HG03457 (cell line): Measurements from ENCODE around the gene KLHL25.
A peak's percentile ranks its signal among the peaks of the same experiment; 100 is the strongest.

ENCODE experiments used
- ATAC-seq: cut with Tn5 transposase; IDR thresholded peaks from one replicate; pipeline ENCODE4 v1.9.1; 2021; ENCODE audit warnings: moderate number of reproducible peaks; ENCODE audit not compliant: unreplicated experiment

Gene KLHL25

DNA sequence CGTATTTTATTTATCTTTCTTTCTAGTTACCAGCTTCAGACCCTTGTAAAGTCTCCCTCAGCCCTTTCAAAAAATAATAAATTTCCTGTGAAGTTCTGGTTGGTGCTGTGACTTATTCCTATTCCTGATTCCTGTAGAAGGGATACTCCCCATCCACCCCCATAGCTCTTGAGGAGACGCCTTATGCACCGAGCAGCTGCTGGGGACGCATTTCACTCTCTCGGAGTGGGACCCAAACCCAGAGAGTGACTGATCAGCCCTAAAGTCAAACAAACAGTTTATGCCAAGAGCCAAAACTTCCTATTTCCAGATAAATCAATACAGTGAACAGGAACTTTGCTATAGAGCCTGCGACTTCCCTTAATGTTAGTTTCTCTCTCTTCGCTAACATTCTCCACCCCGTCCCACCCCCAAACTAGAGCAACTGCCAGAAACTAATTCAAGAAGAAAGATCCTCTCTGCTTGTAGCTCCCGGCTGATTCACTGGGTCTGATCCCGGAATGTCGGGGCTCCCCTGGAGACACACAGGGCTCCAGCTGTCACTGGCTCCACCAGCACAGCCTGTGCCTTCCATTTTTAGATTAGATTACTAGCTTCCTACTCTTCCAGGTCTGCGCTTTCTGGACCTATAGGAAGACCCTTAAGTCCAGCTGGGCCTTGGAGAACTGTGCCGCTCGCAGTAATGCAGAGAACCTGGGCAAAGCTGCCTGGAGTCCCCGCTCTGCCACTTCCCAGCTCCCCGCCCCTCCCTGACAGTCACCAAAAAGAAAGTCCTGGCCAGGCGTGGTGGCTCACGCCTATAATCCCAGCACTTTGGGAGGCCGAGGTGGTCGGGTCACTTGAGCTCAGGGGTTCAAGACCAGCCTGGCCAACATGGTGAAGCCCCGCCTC is 45.2 kb downstream of the KLHL25 start:
- no peak for ATAC-seq

- ATAC-seq: no peak
These were observed 46.0 kb downstream of the KLHL25 start for GRCh38 chr15:85748729-85749128.

DNA sequence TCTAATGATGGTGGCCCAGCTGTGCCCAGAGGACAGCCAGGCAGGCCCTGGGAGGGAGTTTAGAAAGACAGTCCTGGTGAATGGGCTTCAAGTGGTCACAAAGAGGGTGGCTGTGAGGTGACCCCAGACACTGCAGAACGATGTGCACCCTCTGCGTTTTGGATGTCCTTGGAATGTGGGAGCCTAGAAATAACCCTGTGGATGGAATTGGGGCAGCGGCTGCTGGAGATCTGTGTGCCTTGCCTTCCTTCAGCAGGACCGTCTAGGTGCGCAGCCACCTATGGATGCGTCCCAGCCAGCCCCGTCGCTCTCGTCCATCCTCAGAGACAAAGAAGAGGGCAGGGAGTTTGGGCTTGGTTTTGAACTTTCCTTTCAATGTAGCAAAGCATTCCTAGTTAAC is 46.5 kb downstream of the KLHL25 start:
- ATAC-seq: no peak

GRCh38 chr15:85746641-85747040 is 48.1 kb downstream of the KLHL25 start:
- ATAC-seq: no peak

DNA sequence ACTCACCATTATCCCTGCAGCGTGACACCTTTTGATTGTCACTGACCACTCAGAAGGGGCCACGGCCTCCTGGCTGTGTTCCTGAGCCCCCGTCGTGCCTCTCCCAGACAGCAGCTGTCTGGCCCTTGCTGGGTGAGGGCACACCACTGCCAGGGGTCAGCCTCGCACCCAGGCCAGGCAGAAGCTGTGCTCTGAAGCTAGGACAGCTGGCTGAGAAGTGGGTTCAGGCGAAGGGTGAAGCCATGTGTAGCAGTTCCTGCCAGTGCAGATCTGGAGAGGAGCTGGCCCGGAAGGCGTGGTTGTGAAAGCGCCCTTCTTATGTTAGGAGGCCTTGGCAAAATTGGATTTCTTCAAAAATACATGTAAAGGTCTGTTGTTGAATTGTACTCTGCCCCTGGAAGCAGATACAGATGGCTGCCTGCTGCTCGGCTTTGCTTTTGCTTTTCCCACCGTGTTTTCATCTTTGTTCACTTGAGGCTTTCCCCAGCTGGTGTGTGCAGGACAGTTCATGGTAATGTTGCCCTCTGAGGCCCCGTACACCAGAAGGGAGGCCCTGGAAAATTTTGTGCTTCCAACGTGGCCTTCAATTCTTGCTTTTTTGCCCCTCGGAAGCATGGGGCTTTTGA is 49.1 kb downstream of the KLHL25 start:
- no peak for ATAC-seq

GRCh38 chr15:85745023-85745422 is 49.7 kb downstream of the KLHL25 start:
- no peak for ATAC-seq

GRCh38 chr15:85744579-85744978 is 50.1 kb downstream of the KLHL25 start:
- ATAC-seq: no peak

DNA sequence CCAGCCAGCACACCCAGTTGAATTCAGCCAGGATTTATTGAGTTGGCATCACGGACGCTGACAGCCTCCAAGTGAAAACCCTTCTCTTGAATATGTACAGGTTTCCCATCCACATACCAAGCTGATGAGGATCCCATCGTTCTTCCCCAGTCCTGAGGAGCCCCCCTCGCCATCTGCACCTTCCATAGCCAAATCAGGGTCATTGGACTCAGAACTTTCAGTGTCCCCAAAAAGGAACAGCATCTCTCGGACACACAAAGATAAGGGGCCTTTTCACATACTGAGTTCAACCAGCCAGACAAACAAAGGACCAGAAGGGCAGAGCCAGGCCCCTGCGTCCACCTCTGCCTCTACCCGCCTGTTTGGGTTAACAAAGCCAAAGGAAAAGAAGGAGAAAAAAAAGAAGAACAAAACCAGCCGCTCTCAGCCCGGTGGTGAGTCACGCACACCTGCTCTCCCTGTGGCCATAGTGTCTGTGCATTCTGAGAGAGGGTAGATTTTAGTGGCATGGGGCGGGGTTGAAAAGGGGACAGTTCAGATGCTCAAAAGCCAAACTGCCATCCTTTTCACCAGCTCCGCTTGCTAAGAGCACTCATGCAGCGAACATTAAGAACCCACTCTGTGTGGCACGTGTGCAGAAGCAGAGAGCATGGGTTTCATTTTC is 51.2 kb downstream of the KLHL25 start:
- no peak for ATAC-seq

DNA sequence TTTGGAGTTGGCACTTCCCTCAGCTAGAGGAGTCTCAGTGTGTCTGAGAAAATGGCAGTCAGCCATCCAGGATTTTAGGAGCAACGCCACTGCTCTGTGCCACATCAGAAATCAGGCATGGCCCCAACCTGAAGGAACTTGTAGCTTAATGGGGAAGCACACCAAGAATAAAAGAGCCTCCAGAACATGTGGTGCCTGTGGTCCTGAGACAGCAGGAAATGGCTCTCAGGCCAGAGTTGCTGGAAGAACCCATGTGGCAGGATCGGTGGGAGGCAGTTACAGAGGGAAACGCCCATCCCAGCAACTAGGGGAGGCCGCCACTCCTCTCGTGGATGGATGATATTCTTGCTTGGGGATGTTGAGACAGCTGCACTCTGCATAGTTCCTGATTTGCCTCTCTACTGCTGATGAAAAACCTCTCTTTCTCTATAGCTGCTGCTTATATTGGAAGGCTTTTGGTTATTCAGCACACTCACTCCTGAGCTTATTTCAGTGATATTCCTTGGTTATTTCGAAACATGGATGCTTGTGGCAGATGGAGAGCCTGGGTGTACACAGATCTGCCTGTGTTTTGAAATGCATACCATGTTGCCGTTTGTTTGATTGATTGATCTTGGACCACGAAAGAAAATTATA is 52.4 kb downstream of the KLHL25 start:
- no peak for ATAC-seq

- ATAC-seq: no peak
These were observed 53.1 kb downstream of the KLHL25 start for GRCh38 chr15:85741662-85742061.

GRCh38 chr15:85741021-85741421 is 53.7 kb downstream of the KLHL25 start:
- ATAC-seq: no peak

GRCh38 chr15:85737061-85737460 is 57.7 kb downstream of the KLHL25 start:
- ATAC-seq: no peak

DNA sequence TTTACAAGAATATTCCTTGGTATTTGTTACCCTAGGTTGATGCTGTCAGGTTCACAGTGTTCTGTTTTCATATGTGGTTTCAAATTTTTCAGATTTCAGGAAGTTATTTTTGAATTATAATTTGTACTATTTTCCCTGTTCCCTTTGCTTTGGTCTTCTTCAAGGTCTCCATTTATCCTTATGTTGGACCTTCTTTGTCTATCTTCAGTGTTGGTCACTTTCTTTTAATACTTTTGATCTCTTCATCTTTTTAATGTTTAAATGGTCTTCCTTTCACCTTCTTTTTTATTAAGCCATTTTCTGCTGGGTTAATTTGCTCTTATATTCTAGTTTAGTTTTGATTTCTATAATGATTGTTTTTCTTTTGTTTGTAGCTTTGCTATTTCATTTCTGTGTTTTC is 61.3 kb downstream of the KLHL25 start:
- ATAC-seq: no peak

DNA sequence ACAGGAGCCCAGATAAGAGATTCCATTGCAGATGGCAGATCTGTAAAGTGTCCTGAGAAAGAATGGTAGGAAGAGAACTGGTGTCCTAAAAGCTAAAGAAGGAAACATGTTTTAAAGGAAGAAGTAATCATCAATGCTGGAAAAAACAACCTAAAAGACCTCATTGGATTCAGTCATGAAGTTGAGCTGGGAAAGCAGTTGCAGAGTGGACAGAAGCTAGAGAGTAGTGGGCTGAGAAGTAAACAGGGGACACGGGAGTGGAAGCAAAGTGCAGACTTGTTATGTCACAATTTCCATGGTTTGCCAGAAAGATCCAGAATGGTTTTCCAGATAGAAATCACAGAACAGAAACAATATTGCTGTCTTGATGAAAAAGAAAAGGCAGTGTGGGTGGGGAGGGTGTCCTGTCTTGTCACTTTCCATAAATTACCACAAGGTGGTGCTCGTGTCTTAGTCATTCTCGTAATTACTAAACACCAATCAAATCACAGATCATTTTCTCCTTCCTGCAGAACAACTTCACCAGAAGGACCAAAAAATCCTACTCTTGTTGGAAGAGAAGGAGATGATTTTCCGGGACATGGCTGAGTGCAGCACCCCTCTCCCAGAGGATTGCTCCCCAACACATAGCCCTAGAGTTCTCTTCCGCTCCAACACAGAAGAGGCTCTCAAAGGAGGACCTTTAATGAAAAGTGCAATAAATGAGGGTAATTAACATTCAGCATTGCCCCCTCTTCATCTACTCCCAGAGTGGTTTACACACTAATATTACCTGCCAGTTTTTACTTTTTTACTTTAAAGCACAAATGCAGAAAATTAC is 64.5 kb downstream of the KLHL25 start:
- peak; percentile 55 for ATAC-seq

- no peak for ATAC-seq
These were observed 67.7 kb downstream of the KLHL25 start for GRCh38 chr15:85727068-85727467.

DNA sequence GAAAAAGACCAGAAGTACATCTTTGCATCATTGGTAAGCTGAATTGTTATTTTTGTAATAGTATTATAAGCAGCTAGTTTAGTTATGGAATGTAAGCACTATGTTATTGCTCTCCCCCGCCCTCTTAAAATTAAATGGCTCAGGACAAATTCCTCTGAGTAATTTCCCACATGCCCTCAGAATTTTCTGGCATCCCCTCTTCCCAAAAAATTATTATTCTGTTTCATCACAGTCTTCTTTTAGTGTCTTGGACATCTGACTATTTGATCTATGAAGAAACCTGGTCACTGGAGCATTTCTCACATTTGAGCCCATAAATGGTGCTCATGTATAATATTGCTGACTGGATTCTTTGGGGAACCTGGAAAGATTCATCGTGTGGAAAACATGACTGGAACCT is 68.3 kb downstream of the KLHL25 start:
- no peak for ATAC-seq

- ATAC-seq: no peak
These were observed 69.2 kb downstream of the KLHL25 start for GRCh38 chr15:85725564-85725963.

GRCh38 chr15:85725019-85725418 is 69.7 kb downstream of the KLHL25 start:
- ATAC-seq: no peak

DNA sequence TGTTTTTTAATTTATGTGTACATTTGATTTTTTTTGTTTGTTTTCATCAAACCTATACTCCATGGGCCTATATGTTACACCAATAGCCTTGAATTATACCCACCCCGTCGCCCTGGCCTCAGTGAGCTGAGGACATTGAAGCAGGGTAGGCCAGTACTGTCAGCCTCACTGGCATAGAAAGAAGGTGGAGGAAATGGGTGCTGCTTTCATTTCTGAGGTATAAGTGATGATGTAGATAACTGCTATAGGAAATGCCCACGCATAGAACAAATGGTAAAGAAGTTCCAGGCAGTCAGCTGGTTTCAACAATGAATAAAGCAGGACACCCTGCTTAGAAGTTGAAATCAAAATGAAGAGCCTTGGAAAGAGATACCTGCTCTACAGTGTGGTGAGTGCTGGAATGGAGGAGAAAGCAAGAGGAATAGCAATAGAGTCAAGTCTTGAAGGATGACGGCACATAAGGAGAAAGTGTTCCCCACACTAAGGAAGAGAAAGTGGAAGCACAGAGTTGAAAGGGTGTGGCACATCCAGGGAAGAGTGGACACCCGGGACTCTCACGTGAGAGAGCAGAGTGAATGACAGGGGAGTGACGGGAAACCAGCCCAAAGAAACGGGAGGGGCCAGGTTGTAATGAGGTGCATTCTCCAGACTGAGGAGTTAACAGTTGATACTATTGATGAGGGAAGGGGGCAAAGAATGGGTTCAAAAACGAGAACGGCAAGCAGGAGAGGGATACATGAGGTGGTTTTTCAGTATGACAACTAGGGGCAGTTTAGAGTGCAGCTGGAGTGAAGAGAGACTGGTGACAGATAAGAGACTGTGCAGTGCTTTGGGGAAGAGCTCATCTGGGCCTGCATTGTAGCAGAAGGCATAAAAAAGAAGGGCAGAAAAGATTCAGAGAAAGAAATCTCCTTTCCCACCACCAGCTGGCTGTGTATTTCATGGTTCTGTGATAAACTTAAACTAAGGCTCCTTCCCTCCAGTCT is 70.5 kb downstream of the KLHL25 start:
- no peak for ATAC-seq
